Measurements from ENCODE around the gene MIER3.

The MIER3 gene, protein sequence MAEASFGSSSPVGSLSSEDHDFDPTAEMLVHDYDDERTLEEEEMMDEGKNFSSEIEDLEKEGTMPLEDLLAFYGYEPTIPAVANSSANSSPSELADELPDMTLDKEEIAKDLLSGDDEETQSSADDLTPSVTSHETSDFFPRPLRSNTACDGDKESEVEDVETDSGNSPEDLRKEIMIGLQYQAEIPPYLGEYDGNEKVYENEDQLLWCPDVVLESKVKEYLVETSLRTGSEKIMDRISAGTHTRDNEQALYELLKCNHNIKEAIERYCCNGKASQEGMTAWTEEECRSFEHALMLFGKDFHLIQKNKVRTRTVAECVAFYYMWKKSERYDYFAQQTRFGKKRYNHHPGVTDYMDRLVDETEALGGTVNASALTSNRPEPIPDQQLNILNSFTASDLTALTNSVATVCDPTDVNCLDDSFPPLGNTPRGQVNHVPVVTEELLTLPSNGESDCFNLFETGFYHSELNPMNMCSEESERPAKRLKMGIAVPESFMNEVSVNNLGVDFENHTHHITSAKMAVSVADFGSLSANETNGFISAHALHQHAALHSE

GRCh38 chr5:56951946-56952691 is at the start of gene MIER3:
TSS of gene MIER3 (minus strand) at chr5:56952123. CDS start at chr5:56952102, 21 bp downstream.
- peak within 1 kb of the TSS; percentile 95 for H3K4me3 ChIP-seq (ENCODE audit: severe bottlenecking)
- peaks cover 32% of the 10 kb centered on the region for H3K36me3 ChIP-seq (ENCODE audit: low read depth)
- ATAC-seq (ENCODE audit: low read depth), result peak; percentile 88
- H3K27me3 ChIP-seq (ENCODE audit: insufficient read depth, poor library complexity, severe bottlenecking), result no peaks in the 10 kb centered on the region
- no peak for TF ChIP-seq CTCF (IDR thresholded peaks at IDR 0.05; ENCODE audit: poor library complexity, severe bottlenecking)
- DNase-seq (ENCODE audit: low spot score), result peak; percentile 78
- peak within 1 kb of the TSS; percentile 71 for H3K27ac ChIP-seq (ENCODE audit: poor library complexity, severe bottlenecking)
- peaks cover 10% of the 10 kb centered on the region for H3K4me1 ChIP-seq (ENCODE audit: insufficient read depth, poor library complexity, severe bottlenecking)
- no peaks in the 10 kb centered on the region for H3K9me3 ChIP-seq (ENCODE audit: severe bottlenecking)

- H3K27me3 ChIP-seq (ENCODE audit: insufficient read depth, poor library complexity, severe bottlenecking), result no peaks in the 10 kb centered on the region
- no peaks in the 10 kb centered on the region for H3K9me3 ChIP-seq (ENCODE audit: severe bottlenecking)
- DNase-seq (ENCODE audit: low spot score), result no peak
- ATAC-seq (ENCODE audit: low read depth), result no peak
- no peak overlapping the region for H3K27ac ChIP-seq (ENCODE audit: poor library complexity, severe bottlenecking)
- TF ChIP-seq CTCF (IDR thresholded peaks at IDR 0.05; ENCODE audit: poor library complexity, severe bottlenecking), result no peak
- no peaks in the 10 kb centered on the region for H3K4me1 ChIP-seq (ENCODE audit: insufficient read depth, poor library complexity, severe bottlenecking)
- H3K4me3 ChIP-seq (ENCODE audit: severe bottlenecking), result no peak overlapping the region
- H3K36me3 ChIP-seq (ENCODE audit: low read depth), result no peaks in the 10 kb centered on the region
These were observed 43.7 kb upstream of the MIER3 start for GRCh38 chr5:56995596-56995995.

- no peak overlapping the region for H3K4me3 ChIP-seq (ENCODE audit: severe bottlenecking)
- no peaks in the 10 kb centered on the region for H3K4me1 ChIP-seq (ENCODE audit: insufficient read depth, poor library complexity, severe bottlenecking)
- H3K27ac ChIP-seq (ENCODE audit: poor library complexity, severe bottlenecking), result no peak overlapping the region
- H3K27me3 ChIP-seq (ENCODE audit: insufficient read depth, poor library complexity, severe bottlenecking), result no peaks in the 10 kb centered on the region
- TF ChIP-seq CTCF (IDR thresholded peaks at IDR 0.05; ENCODE audit: poor library complexity, severe bottlenecking), result no peak
- no peak for ATAC-seq (ENCODE audit: low read depth)
- H3K36me3 ChIP-seq (ENCODE audit: low read depth), result no peaks in the 10 kb centered on the region
- H3K9me3 ChIP-seq (ENCODE audit: severe bottlenecking), result no peaks in the 10 kb centered on the region
- DNase-seq (ENCODE audit: low spot score), result no peak
These were observed 41.3 kb upstream of the MIER3 start for GRCh38 chr5:56993241-56993640.

DNA sequence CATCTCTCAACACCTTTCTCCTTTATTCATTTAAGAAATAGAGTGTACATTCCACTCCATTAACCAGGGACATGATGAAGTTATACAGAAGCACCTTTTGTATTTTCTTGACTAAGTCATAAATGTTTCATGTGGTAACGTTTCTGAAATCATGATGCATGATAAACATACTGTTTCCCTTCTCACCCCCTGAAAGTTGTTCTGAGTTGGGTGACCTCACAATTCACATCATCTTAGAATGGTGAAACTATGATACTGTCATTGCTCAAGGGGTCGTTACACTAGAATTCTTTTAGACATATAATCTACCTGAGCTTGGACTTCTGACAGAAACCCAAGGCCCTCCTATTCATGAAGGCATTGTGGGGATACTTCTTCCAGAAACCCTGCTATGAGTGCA is 37.8 kb upstream of the MIER3 start:
- DNase-seq (ENCODE audit: low spot score) (no peak), ATAC-seq (ENCODE audit: low read depth) (no peak)
- TF ChIP-seq CTCF (IDR thresholded peaks at IDR 0.05; ENCODE audit: poor library complexity, severe bottlenecking), result no peak
- Histone ChIP-seq H3K4me3 (ENCODE audit: severe bottlenecking) (no peak overlapping the region), H3K36me3 (ENCODE audit: low read depth) (no peaks in the 10 kb centered on the region), H3K27ac (ENCODE audit: poor library complexity, severe bottlenecking) (no peak overlapping the region), H3K9me3 (ENCODE audit: severe bottlenecking) (no peaks in the 10 kb centered on the region), H3K4me1 (ENCODE audit: insufficient read depth, poor library complexity, severe bottlenecking) (no peaks in the 10 kb centered on the region), H3K27me3 (ENCODE audit: insufficient read depth, poor library complexity, severe bottlenecking) (no peaks in the 10 kb centered on the region)
